K562 (cell line): ENCODE measurements around the gene GSTA4. TPM values are rescaled to one million over a fixed set of nuclear protein-coding genes. Genes with fewer than 3 reads are reported as not detected.
A peak's percentile ranks its signal among the peaks of the same experiment; 100 is the strongest.

ENCODE experiments used
- ATAC-seq: fragments of 200-7000 bp; cut with Tn5 transposase; 3 replicates; pipeline ENCODE4 v1.9.1; 2020; ENCODE audit warnings: moderate library complexity
- BruUV-seq: library from RNA; stranded (reverse); fragments of 400-500 nt; replicated peaks from 2 replicates; lab custom pipeline; 2021; lab: Mats Ljungman, UMichigan
- CTCF ChIA-PET: fragments of 300-600 bp; formaldehyde crosslinking; extraction: SDS; loops from one replicate; lab custom pipeline; 2021; ENCODE audit warnings: low intra/inter-chr PET ratio; lab: Yijun Ruan, JAX
- POLR2A ChIA-PET: fragments of 300-600, 350-650 bp; sonication (Branson Sonifier 250); formaldehyde crosslinking; extraction: SDS; loops from one replicate; lab custom pipeline; 2021; ENCODE audit warnings: antibody characterized with exemption, inconsistent platforms; lab: Yijun Ruan, JAX
- DNase-seq, 4 experiments: peaks; one replicate each; pipeline versions ENCODE4 v3.0.0 to v3.0.0-alpha.2; 2011 to 2018; ENCODE audit warnings: low spot score in 3 of 4, mixed read lengths in 3 of 4; ENCODE audit errors: extremely low read depth in 1 of 4
- FAIRE-seq: peaks from 2 replicates; lab custom pipeline; 2011; peaks lifted over from hg19 to GRCh38; lab: Jason Lieb, UNC
- H2AFZ ChIP-seq: 2 replicates; pipeline ENCODE4 v1.6.0; 2011; ENCODE audit warnings: low read depth, low read length, control low read depth, inconsistent platforms
- H3K27ac ChIP-seq: fragments of 200-600 bp; 3 replicates; pipeline ENCODE4 v1.8.0; 2011; ENCODE audit warnings: low read depth, mild to moderate bottlenecking, control low read depth, inconsistent platforms, low read length, moderate library complexity, mixed read lengths; ENCODE audit errors: extremely low read depth
- H3K27me3 ChIP-seq, 2 experiments: fragments of 300-600 bp in 1 of 2; 2 replicates in 1 of 2; 3 replicates in 1 of 2; pipeline versions ENCODE4 v1.6.0 to v1.8.0; 2011; ENCODE audit warnings: inconsistent platforms in 2 of 2, low read length in 2 of 2, mild to moderate bottlenecking in 1 of 2, mixed read lengths in 1 of 2, moderate library complexity in 1 of 2; ENCODE audit not compliant: control insufficient read depth in 2 of 2, insufficient read depth in 2 of 2
- H3K36me3 ChIP-seq: fragments of 300-600 bp; 3 replicates; pipeline ENCODE4 v1.8.0; 2011; ENCODE audit warnings: mild to moderate bottlenecking, low read length, inconsistent platforms; ENCODE audit not compliant: control insufficient read depth, insufficient read depth
- H3K4me1 ChIP-seq, 2 experiments: fragments of 200-600 bp in 1 of 2; replicated peaks in 1 of 2; 2 replicates in 1 of 2; 3 replicates in 1 of 2; pipeline versions ENCODE4 v1.5.1 to v1.8.0; 2011; ENCODE audit warnings: inconsistent platforms in 2 of 2, low read length in 2 of 2, mild to moderate bottlenecking in 1 of 2, mixed read lengths in 1 of 2, moderate library complexity in 1 of 2; ENCODE audit not compliant: control insufficient read depth in 2 of 2, insufficient read depth in 2 of 2
- H3K4me2 ChIP-seq: 2 replicates; pipeline ENCODE4 v1.6.1; 2011; ENCODE audit warnings: low read length, control low read depth, inconsistent platforms, mixed read lengths; ENCODE audit not compliant: insufficient read depth
- H3K4me3 ChIP-seq: fragments of 200-600 bp; sonication (generic), shearing (Covaris generic); 2 replicates; pipeline ENCODE4 v1.5.1; 2016; ENCODE audit warnings: control low read depth, inconsistent platforms
- H3K79me2 ChIP-seq: fragments of 200-600 bp; 3 replicates; pipeline ENCODE4 v1.8.0; 2011; ENCODE audit warnings: low read length, inconsistent platforms; ENCODE audit not compliant: control insufficient read depth, insufficient read depth
- H3K9ac ChIP-seq, 2 experiments: 2 replicates each; pipeline versions ENCODE4 v1.6.0 to v1.6.1; 2011; ENCODE audit warnings: low read depth in 2 of 2, low read length in 2 of 2, control low read depth in 1 of 2, inconsistent platforms in 1 of 2, mild to moderate bottlenecking in 1 of 2, mixed read lengths in 1 of 2; ENCODE audit not compliant: insufficient read depth in 1 of 2
- H3K9me1 ChIP-seq: one replicate; pipeline ENCODE4 v1.6.0; 2011; ENCODE audit warnings: inconsistent platforms, mild to moderate bottlenecking, low read length, moderate library complexity; ENCODE audit not compliant: control insufficient read depth, insufficient read depth
- H3K9me3 ChIP-seq: replicated peaks from 2 replicates; pipeline ENCODE4 v1.5.1; 2011; ENCODE audit warnings: low read depth, low read length, inconsistent platforms; ENCODE audit not compliant: control insufficient read depth, insufficient read depth
- H4K20me1 ChIP-seq: replicated peaks from 2 replicates; pipeline ENCODE4 v1.6.1; 2011; ENCODE audit warnings: low read length, inconsistent platforms, mixed read lengths; ENCODE audit not compliant: control insufficient read depth, insufficient read depth
- NONO ChIP-seq, 2 experiments: fragments of 200-400 bp in 1 of 2; fragments of 450-650 bp in 1 of 2; formaldehyde crosslinking in 1 of 2; IDR thresholded peaks; 2 replicates each; pipeline ENCODE4 v1.6.1; 2017; ENCODE audit warnings: low read depth in 2 of 2, mild to moderate bottlenecking in 2 of 2, moderate library complexity in 2 of 2, low read length in 1 of 2
- ZBED1 ChIP-seq: IDR thresholded peaks from 2 replicates; pipeline ENCODE4 v1.6.1; 2014
- ZNF280A ChIP-seq: fragments of 450-650 bp; IDR thresholded peaks from 2 replicates; pipeline ENCODE4 v1.6.1; 2018; ENCODE audit warnings: mild to moderate bottlenecking, low read depth; ENCODE audit not compliant: partially characterized antibody
- ZNF384 ChIP-seq: IDR thresholded peaks from 2 replicates; pipeline ENCODE4 v1.6.1; 2012; ENCODE audit warnings: low read depth, low read length, improper control_type of control experiment
- ZNF444 ChIP-seq: fragments of 250-450 bp; sonication (Bioruptor Pico); IDR thresholded peaks from 2 replicates; pipeline ENCODE4 v1.4.0; 2020; ENCODE audit warnings: mild to moderate bottlenecking, moderate library complexity
- WGBS: fragments of 100-300 bp; shearing (Covaris generic); methylation state at CpG from one replicate; pipeline ENCODE4 v1.1.6; 2016; ENCODE audit warnings: low coverage, mixed read lengths; ENCODE audit not compliant: insufficient coverage; ENCODE audit errors: missing lambda C conversion rate; 5-methylcytosine and 5-hydroxymethylcytosine counted together
- in situ Hi-C: fragments of 300-500 bp; cut with MboI; formaldehyde crosslinking; loops from 4 replicates; pipeline ENCODE4 v1.15.0; 2018; ENCODE audit warnings: inconsistent platforms, mixed read lengths
- intact Hi-C: fragments of 100-400 bp; cut with micrococcal nuclease; formaldehyde crosslinking; loops from 2 replicates; pipeline ENCODE4 v1.14.2; 2022
- polyA plus RNA-seq, 8 experiments: library from polyadenylated mRNA; depleted of rRNA in 4 of 8; stranded (reverse) in 5 of 8; unstranded in 3 of 8; fragments of >200 nt; fragmentation: Nextera tagmentation in 2 of 8; fragmentation: Illumina TruSeq in 1 of 8; extraction: Ambion mirVana in 2 of 8; extraction: Trizol in 1 of 8; gene quantifications; 2 replicates each; pipeline versions ENCODE4 v1.2.1 to v1.2.3, GENCODE V29; 2011 to 2014; ENCODE audit warnings: inconsistent platforms in 1 of 8, missing spikeins in 1 of 8
- total RNA-seq, 7 experiments: library from RNA; depleted of rRNA in 6 of 7; stranded (reverse); fragments of >200 nt in 6 of 7; fragmentation: Illumina TruSeq in 2 of 7; extraction: Trizol in 2 of 7; gene quantifications; 2 replicates each; pipeline versions ENCODE4 v1.2.1 to v1.2.3, GENCODE V29; 2011 to 2021; ENCODE audit warnings: low replicate concordance in 1 of 7

GSTA4 gene
- total and polyA plus RNA-seq, 9 of the 15 experiments (the other 6 are each of a cell fraction or from before 2014, with no cell fraction given), result 0.89 to 4.0 (median 2.0) TPM

- no peak overlapping the region for H3K4me3 ChIP-seq
- FAIRE-seq (no peak), ATAC-seq (peak; percentile 52), DNase-seq (no peak)
- no peaks in the 10 kb centered on the region for H4K20me1 ChIP-seq
- H3K9me1 ChIP-seq, result no peaks in the 10 kb centered on the region
- no peak overlapping the region for H3K9ac ChIP-seq
- H3K36me3 ChIP-seq, result no peaks in the 10 kb centered on the region
- H2AFZ ChIP-seq, result no peak overlapping the region
- POLR2A ChIA-PET, result interaction anchor here (0.7 to 1.6 kb wide), 3 partner anchors 11 to 29 kb away, joined by 4 to 6 read pairs (median 5); no protein-coding TSS in a partner anchor
- H3K9me3 ChIP-seq, result no peaks in the 10 kb centered on the region
- no peak overlapping the region for H3K4me2 ChIP-seq
- 0 out of 5 replicates have a peak, but pooled peaks cover 0 to 3% of the 10 kb centered on the region in 2 experiments for H3K4me1 ChIP-seq
- no peak overlapping the region for H3K27ac ChIP-seq
- intact Hi-C loops, result no loop called here
- in situ Hi-C loops, result no loop called here
- peaks cover 5 to 11% of the 10 kb centered on the region in 2 experiments; a peak in 3 of 5 replicates for H3K27me3 ChIP-seq
- no TSS peak for BruUV-seq
- CTCF ChIA-PET, result no interaction called here
- TF ChIP-seq ZNF384 (0 out of 2 replicates have a peak, but pooled peaks have one; percentile 37), ZNF280A (no peak), ZNF444 (CRISPR knock-in tag) (no peak)
- no peaks in the 10 kb centered on the region for H3K79me2 ChIP-seq
- 4% methylated on average over 4 of the region's 4 CpGs for WGBS
Observed at GRCh38 chr6:52965380-52965779, 29.7 kb downstream of the GSTA4 start.

GRCh38 chr6:52964318-52964717 is 30.8 kb downstream of the GSTA4 start:
- H3K27me3 ChIP-seq, result peaks cover 5 to 11% of the 10 kb centered on the region in 2 experiments; a peak in 3 of 5 replicates
- ChIA-PET POLR2A (no interaction called here), CTCF (no interaction called here)
- H3K36me3 ChIP-seq, result no peaks in the 10 kb centered on the region
- BruUV-seq, result no TSS peak
- H3K9ac ChIP-seq, result no peak overlapping the region
- 0 out of 5 replicates have a peak, but pooled peaks cover 0 to 3% of the 10 kb centered on the region in 2 experiments for H3K4me1 ChIP-seq
- H3K27ac ChIP-seq, result no peak overlapping the region
- no peak for DNase-seq
- 0% methylated on average over 1 of the region's 1 CpG for WGBS
- no peaks in the 10 kb centered on the region for H4K20me1 ChIP-seq
- intact Hi-C loops (no loop called here), in situ Hi-C loops (no loop called here)
- no peak overlapping the region for H3K4me2 ChIP-seq
- H2AFZ ChIP-seq, result no peak overlapping the region
- no peaks in the 10 kb centered on the region for H3K9me1 ChIP-seq
- H3K9me3 ChIP-seq, result no peaks in the 10 kb centered on the region
- no peak for ATAC-seq
- no peaks in the 10 kb centered on the region for H3K79me2 ChIP-seq
- FAIRE-seq, result no peak
- no peak overlapping the region for H3K4me3 ChIP-seq
- TF ChIP-seq ZBED1 (no peak), NONO (IDR thresholded peaks at IDR 0.05; ENCODE audit: low read depth in 2 of 2, low read length in 1 of 2) (no peak)
